Fibroblast of peridontal ligament (primary cell): ENCODE data around the gene TRAPPC10.

Experiments used
- DNase-seq: peaks from one replicate; pipeline ENCODE4 v3.0.0-alpha.2; 2010; ENCODE audit errors: extremely low read depth

Gene TRAPPC10

DNA sequence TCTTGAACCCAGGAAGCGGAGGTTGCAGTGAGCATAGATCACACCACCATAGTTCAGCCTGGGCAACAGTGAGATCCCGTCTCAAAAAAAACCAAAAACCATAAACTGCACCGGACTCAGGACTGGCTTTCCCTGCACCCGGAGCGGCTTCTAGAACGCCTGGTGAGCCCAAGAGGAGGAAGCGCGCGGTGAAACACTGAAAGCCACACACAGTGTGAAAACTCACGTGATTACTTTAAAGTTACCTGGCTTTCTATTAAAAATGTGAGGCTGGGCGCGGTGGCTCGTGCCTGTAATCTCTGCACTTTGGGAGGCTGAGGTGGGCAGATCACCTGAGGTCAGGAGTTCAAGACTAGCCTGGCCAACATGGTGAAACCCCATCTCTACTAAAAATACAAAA is 7.0 kb upstream of the TRAPPC10 start:
- DNase-seq, result no peak

DNA sequence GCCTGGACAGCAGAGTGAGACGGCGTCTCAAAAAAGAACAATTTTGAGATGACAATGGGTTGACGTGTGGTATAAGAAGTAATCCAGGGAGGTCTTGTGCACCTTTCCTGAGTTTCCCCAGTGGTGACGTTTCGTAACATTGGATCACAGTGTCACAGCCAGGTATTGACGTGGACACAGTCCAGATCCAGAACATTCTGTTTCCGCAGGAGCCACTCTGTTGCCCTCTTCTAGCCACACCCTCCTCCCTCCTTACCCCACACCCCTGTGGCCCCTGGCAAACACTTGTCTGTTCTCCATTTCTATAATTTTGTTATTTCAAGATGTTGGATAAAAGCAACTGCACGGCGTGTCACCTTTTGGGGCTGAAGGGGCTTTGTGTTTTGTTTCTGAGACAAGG is 6.5 kb upstream of the TRAPPC10 start:
- DNase-seq, result no peak

DNA sequence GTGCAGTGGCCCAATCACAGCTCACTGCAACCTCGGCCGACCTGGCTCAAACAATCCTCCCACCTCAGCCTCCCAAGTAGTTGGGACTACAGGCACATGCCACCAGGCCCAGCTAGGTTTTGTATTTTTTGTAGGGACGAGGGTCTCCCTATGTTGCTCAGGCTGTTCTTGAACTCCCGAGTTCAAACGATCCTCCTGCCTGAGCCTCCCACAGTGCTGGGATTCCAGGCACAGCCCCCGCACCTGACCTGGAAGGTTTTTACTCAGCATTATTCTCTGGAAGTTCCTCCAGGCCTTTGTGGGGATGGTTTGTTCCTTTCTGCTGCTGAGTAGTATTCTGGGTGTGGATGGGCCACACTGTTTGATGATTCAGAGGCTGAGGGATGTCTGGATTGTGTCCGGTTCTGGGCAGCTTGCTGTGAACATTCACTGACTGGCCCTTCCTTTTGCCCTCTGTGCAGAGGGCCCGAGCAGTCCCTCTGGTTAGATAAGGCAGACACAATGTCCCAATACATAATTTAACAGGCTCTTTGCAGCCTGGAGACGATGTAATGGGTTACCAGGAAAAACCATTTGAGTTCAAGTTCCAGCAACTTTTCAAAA is 6.0 kb upstream of the TRAPPC10 start:
- DNase-seq, result peak; percentile 78

GRCh38 chr21:44006656-44007055 is 5.5 kb upstream of the TRAPPC10 start:
- peak; percentile 66 for DNase-seq

DNA sequence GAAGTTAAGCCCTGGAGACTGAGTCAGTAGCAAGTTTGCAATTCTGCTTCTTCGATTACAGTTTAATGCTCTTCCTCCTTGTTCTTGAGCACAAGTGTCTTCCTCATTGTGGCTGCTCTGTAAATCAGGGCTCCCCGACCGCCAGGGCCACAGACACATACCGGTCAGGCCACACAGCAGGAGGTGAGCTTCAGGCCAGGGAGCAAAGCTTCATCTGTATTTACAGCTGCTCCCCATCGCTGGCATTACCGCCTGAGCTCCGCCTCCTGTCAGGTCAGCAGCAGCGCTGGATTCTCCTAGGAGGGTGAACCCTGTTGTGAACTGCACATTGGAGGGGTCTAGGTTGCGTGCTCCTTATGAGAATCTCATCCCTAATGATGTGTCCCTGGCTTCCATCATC is 1.7 kb upstream of the TRAPPC10 start:
- DNase-seq, result no peak

DNA sequence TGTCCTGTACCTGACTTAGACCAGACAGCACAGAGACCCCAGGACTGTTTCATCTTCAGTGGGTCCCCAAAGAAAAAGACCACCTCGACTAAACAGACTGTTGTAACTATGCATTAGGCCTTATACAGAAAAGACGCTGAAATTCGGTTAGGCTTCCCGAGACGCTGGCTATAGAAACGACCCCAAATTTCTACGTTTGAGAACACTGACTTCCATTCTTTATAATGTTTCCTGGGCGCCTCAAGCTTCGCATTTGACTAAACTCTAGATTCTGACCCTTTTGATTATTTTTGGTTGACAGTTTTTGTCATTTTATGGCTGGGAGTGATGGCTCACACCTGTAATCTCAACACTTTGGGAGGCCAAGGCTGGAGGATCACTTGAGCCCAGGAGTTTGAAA is 986 bp upstream of the TRAPPC10 start:
- no peak for DNase-seq

- peak; percentile 17 for DNase-seq
Observed at GRCh38 chr21:44012474-44013379, 618 bp downstream of the TRAPPC10 start.

DNA sequence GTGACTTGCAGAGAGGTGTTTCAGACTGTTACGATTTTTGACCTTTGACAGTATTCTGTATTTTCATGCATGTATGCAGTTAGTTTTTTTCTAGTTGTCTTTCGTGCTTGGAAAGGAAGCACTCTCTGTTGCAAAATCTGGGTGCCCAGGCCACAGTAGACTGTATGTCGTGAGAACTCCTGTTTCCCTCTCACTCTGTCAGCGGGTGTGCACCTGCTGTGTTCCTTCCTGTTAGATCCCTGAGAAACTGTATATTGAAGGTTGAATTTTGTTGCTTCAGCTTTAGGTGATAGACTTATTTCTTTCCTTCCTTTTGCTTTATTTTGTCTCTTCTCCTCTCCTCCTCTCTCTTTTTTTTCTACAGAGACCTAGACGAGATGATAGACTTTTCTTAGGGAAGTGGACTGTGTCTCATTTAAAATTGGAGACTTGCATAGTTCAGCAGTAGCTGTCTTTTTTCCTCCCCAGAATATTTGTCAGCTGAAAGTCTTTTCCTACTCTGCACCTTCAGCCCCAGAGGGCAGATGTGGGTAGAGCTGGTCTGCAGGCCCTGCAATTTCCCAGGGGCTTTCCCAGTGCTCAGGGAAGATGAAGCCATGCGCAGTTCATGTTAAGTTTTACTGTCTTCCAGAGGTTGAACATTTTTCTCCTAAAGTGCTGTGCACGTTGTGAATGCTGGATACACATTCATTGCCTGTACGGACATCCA is 1.4 kb downstream of the TRAPPC10 start:
- DNase-seq, result peak; percentile 6

DNA sequence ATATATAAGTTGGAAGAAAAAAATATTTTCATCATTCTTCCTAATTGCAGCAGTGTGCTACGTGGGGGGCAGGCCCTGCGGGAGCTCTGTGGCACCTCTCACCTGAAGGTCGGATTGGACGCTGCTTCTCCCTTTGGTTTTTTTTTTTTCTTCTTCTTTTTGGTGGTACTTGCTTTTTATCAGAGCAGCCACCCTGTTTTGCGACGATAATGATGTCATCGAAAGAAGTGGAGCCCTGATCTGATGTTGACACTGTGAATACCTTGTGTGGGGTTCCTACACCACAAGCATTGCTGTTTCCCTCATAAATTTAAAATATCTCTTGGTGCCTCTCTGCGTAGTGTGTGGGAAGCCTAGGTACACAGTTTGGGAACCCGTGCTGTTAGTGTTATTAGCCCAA is 5.5 kb downstream of the TRAPPC10 start:
- no peak for DNase-seq

DNA sequence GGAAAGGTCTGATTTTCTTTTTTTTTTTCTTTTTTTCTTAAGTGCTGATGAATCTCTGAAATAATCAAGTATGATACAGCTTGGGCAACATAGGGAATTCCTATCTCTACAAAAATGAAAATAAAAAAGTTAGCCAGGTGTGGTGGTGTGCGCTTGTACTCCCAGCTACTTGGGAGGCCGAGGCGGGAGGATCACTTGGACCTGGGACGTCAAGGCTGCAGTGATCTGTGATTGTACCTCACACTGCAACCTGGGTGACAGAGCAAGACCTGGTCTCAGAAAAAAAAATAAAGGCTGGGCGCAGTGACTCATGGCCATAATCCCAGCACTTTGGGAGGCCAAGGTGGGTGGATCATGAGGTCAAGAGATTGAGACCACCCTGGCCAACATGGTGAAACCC is 6.0 kb downstream of the TRAPPC10 start:
- no peak for DNase-seq

DNA sequence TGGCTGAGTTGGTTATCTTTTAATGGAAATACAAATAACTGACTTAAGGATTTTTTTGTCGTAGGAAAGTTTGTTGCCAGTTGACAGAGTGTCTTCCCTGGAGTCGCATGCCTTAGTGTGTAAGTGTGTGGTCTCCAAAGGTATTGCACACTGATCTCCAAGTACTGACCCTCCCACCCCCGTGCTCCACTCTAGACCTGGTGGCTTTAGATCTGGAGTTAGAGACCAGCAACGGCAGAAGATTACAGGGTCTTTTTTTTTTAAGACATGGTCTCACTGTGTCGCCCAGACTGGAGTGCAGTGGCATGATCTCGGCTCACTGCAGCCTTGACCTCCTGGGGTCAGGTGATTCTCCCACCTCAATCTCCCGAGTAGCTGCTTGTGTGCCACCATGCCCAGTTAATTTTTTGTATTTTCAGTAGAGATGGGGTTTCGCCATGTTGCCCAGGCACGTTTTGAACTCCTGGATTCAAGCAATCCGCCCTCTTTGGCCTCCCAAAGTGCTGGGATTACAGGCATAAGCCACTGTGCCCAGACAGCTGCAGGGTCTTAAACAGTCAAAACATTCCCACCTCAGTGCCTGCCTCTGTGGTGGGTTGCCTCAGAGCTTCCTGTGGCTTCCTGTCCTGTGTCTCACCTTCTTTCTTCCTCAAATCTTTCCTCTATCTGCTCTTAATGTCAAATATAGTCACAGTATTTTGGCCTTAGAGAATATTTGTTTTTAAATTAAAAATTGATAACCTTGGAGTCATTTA is 6.9 kb downstream of the TRAPPC10 start:
- no peak for DNase-seq

DNA sequence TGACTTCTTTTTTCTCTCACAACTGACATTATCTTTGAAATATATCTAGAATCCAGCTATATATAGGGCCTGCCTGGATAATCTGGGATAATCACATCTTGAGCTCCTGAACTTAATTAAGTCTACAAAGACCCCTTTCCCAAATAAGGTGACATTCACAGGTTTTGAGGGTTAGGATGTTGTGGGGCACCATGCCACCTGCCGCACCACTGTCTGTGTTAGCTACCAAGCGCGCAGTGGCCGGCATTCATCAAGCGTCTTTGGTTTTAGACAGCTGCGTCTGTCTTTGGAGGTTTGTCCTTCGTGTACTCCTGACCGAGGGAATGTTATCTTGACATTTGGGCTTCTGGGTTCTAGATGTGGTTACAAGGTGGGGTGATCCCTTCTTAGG is 7.5 kb downstream of the TRAPPC10 start:
- DNase-seq, result no peak

DNA sequence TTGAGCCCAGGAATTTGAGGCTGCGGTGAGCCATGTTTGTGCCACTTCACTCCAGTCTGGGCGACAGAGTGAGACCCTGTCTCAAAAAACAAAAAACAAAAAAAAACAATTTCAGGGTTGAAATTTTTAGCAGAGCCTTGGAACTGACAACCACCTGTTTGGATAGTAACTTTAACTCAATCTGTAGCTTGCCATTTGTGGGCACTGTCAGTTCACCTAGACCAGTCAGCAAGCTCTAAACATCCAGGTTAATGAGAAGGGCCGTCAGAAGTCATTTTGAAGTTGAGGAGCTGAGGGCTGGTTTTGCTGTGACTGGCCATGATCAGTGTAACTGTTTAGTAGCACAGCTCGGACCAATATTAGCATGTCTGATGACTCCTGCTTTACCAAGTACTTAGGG is 8.4 kb downstream of the TRAPPC10 start:
- DNase-seq, result no peak

- DNase-seq, result no peak
Observed at GRCh38 chr21:44021064-44021463, 9.0 kb downstream of the TRAPPC10 start.

- no peak for DNase-seq
Observed at GRCh38 chr21:44024257-44024656, 12.1 kb downstream of the TRAPPC10 start.

GRCh38 chr21:44024887-44025353 is 12.8 kb downstream of the TRAPPC10 start:
- DNase-seq, result peak; percentile 75

DNA sequence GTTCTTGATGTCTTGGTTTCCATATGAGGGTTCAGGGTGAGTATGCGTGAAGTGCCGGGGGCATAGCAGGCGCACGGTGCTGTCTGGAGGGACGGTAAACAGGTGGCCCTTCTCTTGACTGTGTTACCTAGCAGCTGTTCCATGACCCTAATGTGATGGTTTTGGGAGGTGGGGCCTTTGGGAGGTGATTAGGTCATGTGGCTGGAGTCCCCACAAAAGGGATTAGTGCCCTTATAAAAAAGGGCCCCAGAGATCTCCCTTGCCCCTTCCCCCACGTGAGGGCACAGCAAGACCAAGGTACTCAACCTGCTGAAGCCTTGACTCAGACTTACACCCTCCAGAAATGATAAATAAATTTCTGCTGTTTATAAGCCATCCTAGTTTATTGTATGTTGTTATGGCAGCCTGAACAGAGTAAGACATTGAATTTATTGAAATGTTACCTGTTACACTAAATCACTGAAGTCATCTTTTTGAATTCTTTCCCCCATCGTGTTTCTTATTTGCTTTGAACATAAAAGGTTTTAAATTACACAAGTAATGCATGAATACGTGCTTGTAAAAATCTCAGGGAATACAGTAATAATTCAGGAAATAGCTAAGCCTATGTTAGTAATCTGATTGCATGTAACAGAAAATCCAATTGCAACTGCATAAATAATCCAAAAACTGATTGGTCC is 15.6 kb downstream of the TRAPPC10 start:
- DNase-seq, result no peak

DNA sequence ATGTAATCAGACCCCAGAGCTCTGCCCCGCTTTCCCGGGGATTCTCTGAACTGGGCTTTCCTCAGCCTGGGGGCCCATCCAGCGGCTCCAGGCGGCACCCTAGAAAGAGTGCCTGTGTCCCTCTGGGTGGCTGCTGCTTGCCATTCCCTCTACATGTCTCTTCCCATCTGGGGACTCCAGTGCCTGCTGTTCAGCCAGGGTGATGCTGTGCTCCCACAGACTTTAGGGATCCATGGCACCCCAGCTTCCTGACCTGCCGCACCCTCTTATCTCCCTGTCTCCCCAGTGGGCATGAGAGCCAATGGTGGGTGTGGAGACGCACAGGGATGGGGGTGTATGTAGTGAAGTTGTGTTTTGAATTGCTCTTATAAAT is 16.2 kb downstream of the TRAPPC10 start:
- DNase-seq, result no peak

DNA sequence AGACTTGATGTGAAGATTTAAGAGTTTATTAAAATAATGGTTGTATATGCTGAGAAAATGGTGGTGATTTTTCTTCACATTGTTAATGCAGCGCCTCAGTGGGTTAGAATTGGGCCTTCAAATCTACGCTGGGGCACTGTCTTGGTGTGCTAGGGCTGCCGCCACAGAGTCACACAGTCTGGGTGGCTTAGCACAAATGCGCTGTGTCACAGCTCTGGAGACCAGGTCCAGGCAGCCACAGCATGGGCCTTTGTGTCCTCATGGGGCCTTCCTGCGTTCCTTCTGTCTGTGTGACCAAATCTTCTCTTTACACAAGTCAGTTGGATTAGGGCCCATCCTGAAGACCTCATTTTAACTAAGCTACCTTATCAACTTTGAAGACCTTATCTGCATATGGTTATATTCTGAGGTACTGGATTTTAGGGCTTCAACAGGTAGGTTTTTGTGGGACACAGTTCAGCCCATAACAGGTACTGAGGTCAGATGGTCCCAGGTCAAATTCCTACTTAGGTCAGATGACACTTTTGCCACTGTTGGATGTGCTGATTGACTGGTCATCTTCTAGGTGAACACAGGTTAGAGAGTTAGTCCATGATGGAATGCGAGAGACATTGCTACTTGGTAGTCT is 17.5 kb downstream of the TRAPPC10 start:
- no peak for DNase-seq

- DNase-seq, result no peak
Observed at GRCh38 chr21:44035244-44035643, 23.1 kb downstream of the TRAPPC10 start.

GRCh38 chr21:44038063-44038462 is 26.0 kb downstream of the TRAPPC10 start:
- DNase-seq, result no peak
